Effector CD4-positive, alpha-beta T cell (primary cell): Measurements from ENCODE around the gene SPACA6.
"Not testable (repeated sequence)": the region's sequence is repeated elsewhere in the genome, so short reads cannot be mapped to it uniquely, and the experiment has no call there.

ENCODE experiments used
- DNase-seq: peaks from one replicate; pipeline ENCODE4 v3.0.0-alpha.2; 2020

The SPACA6 gene

DNA sequence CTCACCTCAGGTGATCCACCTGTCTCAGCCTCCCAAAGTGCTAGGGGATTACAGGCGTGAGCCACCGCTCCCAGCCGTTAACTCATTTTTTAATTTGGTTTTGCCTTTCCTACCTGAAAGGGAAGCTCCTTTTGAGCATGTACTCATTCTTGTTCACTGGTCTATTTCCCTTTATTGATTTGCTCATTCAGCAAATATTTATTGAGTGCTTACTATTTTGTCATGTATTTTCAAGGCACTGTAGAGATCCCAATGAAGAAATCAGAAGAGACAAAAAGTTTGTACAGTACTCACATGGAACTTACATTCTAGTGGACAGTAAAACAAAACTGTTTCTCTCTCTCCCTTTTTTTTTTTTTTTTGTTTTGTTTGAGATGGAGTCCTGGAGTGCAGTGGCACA, 13.8 kb downstream of the SPACA6 start:
- DNase-seq: no peak

DNA sequence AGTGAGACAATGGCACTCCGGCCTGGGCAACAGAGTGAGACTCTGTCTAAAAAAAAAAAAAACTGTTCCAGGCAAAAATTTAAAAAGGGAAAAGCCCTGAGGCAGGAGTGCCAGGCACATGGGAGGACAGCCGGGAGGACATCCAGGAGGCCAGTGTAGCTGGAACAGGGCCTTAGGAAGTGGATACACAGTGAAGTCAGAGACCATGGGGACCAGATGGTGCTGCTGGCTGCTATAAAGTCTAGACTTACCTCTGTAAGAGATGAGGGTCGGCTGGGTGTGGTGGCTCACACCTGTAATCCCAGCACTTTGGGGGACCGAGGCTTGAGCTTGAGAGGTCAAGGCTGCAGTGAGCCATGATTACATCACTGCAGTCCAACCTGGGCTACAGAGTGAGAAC, 15.7 kb downstream of the SPACA6 start:
- DNase-seq: no peak

DNA sequence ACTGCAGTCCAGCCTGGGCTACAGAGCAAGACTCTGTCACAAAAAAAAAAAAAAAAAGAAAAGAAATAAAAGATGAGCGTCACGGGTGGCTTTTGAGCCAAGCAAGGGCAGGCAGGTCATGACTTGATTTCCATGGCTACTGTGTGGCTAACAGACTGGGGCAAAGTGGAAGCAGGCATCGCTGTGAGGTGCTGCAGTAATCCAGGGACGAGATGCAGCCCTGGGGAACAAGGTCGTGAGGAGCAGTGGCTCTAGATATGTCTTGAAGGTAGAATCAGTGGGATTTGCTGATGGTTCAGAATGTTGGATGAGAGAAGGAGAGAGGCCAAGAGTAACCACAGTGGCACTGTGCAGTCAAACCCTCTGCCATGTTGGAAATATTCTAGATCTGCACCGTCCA, 16.4 kb downstream of the SPACA6 start:
- DNase-seq: no peak

DNA sequence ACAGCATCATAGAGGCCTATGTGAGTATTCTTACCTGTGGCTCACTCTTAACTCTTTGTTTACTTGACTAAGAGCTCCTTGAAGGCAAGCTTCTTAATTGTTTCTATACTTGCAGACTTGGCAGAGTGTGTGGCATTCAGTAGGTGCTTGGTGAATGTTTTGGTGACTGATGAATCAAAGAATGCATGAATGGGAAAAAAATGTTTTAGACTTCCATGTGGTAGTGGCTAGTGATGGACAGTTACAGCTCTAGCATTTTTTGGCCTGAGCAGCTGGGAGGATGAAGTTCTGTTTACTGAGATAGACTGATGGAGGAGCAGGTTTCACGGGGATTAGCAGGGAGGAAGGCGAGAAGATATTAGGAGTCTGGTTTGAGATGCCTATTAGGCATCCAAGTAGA, 17.0 kb downstream of the SPACA6 start:
- no peak for DNase-seq

DNA sequence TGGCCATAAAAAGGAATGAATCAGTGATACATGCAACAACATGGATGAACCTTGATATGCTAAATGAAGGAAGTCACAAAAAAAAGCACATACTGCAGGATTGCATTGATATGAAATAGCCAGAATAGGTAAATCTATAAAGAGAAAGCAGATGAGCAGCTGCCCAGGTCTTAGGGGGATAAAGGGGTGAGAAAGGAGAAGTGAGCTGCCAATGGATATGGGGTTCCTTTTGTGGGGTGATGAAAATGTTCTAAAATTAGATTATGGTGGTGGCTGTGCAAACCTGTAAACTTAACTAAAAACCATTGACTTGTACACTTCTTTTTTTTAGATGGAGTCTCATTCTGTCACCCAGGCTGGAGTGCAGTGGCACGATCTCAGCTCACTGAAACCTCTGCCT, 18.6 kb downstream of the SPACA6 start:
- no peak for DNase-seq

DNA sequence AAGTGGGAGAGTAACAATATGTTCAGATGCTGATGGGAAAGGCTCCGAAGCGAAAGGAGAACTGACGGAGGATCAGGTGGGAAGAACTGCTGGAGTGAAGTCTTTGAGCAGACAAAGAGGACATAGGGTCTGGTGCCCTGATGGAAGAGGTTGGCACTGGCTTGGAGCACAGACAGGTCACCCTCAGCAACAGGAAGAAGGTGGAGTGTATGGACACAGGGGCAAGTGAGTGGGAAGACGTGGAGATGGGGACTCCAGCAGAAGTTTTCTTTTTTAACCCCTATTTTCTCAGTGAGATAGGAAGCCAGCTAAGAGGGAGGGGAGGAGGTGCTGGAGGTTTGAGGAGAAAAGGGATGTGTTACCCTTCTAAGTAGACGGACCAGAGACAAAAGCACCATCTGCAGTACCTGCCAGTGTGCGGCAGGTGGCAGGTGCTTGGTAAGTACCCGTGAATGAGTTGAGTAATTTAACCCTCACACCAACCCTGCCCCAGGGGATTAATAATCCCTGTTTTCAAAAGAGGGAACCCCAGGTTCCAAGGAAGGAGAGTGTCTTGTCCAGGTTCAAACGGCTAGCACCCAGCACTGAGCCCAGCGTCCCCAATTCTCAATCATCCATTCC, 19.4 kb downstream of the SPACA6 start:
- no peak for DNase-seq

DNA sequence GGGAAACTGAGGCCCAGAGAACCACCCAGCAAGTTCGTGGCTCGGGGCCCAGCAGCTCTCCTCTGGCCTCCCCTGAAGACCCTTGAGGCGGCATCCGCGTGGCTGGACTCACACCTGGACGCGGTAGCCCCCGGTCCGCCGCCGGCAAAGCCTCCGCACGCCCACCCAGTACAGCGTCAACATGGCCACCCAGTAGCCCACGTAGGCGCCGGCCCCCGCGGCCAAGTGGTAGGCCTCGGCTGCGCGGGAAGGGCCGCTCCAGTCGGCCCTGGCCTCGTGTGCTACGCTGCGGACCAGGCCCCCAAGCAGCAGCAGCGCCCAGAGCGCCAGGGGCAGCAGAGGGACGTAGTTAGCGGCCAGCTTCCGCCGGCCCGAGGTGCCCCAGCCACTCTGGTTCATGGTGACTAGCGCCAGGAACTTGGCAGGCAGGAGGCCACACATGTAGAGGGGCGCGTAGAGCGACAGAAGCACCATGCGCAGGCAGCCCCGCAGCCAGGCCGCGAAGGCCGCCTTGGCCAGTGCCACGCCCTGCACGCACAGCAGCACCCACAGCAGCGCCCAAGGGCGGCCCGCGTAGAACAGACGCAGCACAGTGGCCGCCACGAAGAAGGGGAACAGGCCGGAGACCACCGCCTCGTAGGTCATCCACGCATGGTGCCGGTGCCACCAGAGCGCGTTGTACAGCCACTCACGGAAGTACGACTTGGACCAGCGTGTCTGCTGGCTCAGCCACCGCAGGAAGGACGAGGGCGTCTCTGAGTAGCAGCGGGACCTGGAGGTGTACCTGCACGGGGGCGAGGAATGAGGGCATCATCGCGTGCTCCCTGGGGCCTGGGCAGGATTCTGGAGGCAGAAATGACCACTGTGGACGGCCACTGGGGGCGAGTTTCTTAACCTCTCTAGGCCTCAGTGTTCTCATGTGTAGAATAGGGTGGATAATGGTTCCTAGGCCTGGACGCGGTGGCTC, 20.5 kb downstream of the SPACA6 start:
- no peak for DNase-seq

DNA sequence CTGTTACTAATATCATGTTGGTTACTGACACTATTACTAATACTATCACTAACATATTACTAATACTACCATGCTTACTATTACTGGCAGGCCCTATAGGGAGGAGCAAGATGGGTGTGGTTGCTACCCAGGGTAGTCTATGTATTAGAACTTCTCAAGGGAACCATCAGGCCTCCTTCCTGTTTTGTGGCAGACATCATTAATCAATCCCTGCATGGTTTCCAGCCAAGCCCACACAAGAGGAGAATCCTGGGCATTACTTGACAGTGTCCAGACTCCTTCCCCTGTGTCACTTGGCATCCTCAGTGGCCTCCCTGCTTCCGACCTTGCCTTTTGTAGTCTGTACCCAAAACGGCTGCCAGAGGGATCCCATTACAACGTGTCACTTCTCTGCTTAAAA, 21.7 kb downstream of the SPACA6 start:
- no peak for DNase-seq

DNA sequence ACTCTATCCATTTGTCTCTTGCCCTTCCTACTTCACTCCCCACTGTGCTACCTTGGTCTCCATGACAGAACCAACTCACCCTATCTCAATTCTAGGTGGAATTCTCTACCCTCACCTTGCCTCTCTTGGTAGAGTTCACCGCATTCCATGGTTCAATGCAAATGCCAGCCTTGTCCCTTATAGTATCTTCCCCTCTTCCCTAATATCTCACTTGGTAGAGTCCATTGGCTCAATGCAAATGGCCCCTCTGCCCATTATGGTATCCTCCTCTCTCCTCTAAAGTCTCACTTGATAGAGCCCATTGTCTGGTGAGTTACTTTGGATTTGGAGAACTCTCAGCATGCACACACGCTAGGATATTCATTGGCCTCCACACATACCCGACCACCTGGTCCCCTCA, 22.7 kb downstream of the SPACA6 start:
- DNase-seq: no peak

DNA sequence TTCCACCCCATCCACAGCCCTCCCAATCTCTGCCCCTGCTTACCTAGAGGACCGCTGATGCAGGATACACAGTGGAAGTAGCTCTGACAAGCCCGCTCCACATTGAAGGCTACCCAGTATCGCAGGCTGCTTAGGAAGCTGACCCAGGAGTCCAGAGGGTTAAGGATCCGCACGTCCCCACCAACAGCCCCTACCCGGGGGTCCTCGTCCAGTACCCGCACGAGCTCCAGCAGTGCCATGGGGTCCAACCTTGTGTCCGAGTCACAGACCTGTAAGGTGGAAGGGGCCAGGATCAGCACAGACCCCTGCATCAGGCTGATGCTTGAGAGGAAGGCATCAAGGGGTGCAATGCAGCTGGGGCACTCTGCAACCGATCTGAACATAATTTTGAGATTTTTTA, 23.8 kb downstream of the SPACA6 start:
- no peak for DNase-seq

DNA sequence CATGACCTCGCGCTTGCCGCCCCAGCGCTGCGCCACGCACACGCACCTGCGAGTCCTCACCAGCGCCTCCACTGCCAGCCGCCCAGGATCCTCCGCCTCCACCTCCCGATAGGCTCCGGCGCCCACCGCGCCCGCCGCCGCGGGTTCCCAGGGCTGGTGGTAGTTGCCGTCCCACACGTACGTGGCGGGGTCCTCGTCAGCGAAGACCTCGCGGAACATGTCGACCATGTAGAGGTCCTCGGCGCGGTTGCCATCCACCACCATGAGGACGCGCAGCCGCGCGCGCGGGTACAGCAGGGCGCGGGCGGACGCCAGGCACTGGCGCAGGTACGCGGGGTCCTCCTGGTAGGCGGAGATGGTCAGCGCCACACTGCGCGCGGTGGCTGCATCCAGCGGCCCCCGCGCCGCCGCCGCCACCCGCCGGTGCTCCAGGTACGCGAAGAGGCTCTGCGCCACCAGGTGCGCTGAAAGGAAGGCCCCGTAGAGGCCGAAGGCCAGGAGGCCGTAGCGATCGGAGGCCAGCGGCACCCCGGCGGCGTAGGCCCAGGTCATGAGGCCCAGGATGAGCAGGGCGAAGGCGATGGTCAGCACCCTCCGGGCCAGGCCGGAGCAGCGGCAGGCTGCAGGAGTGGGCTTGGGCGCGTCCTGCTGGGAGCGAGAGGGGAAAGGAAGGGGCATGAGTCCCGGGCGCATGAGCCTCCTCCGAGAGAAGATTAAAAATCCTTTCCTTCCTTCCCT, 26.3 kb downstream of the SPACA6 start:
- no peak for DNase-seq

DNA sequence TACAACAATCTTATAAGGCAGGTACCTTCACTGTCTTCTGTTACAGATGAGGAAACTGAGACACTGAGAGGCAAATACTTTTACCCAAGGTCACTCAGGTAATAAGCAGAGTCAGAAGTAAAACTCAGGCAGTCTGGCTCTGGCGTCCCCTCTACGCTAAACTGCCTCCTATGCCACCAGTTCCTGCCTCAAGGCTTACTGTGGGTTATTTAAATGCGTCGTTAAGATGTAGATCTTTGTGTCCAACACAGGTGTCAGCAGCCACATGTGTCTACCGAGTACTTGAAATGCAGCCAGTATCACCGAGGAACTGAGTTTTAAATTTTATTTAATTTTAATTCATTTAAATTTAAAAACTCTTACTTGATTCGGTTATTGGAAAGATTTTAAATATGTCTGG, 28.8 kb downstream of the SPACA6 start:
- no peak for DNase-seq

DNA sequence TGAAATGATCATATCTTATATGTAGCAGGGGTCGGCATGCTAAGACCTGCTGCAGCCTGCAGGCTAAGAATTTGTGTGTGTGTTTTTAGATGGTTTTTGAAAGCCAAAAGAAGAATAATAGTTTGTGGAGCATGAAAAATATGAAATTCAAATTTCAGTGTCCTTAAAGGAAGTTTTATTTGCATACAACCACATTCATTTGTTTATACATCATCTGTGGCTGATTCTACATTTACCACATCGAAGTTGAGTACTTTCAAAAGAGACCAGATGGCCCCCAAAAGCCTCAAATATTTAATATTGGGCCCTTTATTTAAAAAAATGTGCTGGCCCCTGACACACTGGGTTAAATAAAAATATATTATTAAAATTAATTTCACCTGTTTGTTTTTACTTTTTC, 29.4 kb downstream of the SPACA6 start:
- no peak for DNase-seq

DNA sequence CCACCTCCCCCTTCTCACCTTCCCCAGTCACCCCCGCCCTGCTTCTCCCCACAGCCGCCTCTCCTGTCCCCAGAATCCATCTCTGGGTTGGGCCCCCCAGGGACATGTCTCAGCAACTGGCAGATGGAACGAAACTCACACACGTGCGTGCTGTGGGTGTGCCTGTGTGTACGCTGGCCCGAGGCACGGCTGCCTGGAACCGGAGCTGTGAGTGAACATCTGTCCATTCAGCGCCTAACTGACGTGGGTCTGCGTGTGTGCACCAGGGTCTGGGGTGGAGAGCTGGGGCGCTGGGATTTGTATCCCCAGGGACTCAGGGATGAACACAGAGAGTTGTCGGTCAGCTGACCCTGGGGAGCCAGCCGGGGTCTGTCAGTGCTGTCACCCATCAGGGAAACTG, 31.4 kb downstream of the SPACA6 start:
- DNase-seq: no peak

DNA sequence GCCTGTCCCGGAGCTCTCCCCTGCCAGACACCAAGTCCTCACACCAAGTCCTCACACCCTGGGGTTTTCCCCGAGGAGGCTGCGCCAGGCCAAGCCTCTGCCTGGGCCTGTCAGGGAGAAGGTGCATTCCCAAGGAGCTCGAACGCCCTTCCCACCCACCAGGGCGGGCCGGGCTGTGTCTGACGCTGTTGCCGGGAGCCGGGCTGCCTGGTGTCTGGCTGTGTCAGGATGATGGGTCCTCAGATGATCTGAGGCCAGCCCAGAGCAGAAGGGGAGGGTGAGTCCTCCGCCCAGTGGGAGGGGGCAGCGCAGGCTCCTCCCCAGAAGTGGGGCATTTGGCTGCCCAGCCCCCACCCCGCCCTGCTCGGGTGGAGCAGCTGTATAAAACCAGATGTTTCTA, 32.9 kb downstream of the SPACA6 start:
- DNase-seq: no peak

DNA sequence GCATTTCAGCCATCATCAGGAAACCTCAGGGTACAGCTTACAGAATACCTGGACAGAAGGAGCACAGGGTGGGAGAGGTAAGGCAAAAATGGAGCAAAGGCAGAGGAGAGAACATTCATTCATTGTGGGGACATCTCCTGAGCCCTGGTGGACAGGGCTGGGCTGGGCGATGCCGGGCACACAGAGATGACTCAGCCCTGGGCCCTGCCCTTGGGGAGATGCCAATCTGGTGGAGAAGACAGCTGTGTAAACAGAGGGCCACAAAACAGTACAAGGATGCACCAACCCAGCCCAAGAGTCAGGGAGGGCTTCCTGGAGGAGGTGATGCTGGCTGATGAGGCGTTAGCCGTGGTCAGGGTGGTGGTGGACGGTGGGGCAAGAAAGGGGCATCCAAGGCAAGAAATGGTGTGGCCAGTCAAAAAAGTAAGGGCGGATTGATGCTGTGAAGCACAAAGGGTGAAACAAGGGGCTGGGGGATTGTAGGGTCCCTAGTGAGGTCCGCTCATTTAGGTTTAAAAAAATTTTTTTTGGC, 34.3 kb downstream of the SPACA6 start:
- no peak for DNase-seq

DNA sequence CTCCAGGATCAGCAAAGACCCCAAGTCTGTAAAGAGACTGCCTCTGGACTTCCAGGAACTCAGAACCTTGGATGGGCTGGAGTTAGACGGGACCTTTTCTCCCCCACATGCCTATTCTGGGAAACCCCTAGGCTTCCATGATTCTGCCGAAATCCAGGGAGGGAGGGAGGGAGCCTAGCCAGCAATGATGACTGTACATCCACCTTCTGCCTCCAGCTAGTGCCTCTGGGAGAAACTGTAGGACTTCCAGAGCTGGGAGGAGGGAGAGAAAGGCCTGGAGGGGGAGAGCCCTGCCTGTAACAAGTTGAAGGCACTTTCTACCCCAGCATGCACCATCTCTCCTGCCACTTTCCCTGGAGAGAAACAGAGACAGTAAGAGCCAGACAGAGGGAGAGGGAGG, 36.7 kb downstream of the SPACA6 start:
- DNase-seq: no peak

DNA sequence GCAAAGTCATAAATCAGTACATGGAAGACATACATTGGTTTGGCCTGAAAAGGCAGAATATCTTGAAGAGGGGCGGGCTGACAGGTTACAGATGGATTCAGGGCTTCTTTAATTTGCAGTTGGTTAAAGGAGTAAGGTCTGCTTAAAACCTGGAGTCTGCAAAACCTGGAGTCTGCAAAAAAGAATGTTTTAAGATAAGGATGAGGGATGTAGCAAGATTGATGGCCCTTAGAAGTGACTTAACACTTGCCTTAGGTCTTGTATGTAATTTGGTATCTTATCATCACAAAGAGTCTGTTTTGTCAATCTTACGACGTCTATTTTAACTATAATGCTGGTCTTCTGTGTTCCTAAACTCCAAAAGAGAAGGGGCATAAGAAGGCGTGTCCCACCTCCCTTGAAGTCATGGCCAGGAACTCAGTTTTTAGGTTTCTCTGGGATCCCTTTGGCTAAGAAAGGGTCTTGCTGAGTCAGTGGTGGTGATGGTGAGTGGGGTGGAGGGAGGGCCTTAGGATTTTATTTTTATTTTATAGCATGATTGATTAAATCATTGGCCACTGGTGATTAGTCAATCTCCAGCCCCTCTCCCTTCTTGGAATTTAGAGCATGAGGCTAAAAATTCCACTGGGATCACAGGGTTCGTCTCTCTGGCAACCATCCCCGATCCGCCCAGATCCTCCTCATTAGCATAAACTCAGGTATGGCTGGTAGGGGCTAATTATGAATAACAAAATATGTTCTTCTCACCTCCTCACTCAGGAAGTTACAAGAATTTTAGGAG, 40.8 kb downstream of the SPACA6 start:
- no peak for DNase-seq

DNA sequence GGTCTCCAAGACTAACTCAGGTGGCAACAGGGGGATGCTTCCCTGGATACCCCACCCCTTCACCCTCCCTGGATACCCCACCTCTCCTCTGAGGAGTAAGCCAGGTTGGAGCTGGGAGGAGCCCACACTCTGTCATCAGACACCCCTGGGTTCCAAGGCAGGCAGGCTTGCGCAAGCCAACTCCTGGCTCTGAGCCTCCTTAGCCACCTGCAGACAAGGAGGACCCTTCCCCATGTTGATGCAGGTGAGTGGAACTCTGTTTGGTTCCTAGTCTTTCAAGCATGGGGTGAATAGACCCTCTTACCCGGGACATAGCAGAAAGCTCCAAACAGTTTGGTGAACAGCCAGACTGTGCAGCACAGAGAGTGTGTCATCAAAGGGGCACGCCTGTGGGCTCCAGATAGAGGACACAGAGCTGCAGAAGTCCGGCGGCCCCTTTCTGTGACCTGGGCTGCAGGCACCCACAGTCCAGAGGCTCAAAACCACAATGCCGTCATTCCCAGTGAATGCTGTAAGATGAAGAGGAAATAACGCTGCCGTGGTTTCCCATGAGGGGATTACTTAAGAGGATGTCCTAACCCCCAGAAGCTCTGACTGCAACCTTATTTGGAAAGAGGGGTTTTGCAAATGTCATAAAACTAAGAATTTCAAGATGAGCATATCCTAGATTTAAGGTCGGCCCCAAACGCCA, 42.8 kb downstream of the SPACA6 start:
- no peak for DNase-seq

DNA sequence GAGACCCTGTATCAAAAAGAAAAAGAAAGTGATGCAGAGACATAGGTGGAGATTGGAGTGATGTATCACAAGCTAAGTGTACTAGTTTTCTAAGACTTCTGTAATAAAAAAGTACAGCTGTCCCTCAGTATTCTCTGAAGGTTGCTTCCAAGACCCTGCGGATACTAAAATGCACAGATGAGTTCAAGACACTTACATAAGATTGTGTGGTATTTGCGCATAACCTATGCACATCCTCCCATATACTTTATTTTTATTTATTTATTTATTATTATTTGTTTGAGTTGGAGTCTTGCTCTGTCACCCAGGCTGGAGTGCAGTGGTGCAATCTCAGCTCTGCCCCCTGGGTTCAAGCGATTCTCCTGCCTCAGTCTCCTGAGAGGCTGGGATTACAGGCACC, 44.3 kb downstream of the SPACA6 start:
- DNase-seq: no peak

DNA sequence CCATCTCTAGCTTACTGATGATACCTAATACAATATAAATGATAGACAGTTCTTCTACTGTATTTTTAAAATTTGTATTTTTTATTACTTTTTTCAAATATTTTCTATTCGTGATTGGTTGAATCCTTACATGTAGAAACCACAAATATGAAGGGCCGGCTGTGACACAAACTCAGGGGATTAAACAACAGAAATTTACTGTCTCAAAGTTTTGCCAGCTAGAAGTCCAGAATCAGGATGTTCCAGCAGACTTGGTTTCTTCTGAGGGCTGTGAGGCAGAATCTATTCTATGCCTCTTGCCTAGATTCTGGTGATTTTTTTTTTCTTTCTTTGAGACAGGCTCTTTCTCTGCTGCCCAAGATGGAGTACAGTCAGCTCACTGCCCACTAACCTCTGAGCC, 44.8 kb downstream of the SPACA6 start:
- no peak for DNase-seq

DNA sequence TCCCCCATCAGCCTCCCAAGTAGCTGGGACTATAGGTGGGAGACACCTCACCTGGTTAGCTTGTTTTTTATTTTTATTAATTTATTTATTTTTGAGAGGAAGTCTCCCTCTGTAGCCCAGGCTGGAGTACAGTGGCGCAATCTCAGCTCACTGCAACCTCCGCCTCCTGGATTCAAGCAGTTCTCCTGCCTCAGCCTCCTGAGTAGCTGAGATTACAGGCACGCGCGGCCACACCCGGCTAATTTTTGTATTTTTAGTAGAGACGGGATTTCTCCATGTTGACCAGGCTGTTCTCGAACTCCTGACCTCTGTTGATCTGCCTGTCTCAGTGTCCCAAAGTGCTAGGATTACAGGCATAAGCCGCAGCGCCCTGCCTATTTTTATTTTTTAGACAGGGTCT, 45.4 kb downstream of the SPACA6 start:
- not testable (repeated sequence) for DNase-seq
